GM21423 (cell line): ENCODE data around the gene CNKSR2.

Experiments
- ATAC-seq: cut with Tn5 transposase; IDR thresholded peaks from one replicate; pipeline ENCODE4 v1.9.1; 2021; ENCODE audit warnings: mild to moderate bottlenecking, moderate library complexity; ENCODE audit not compliant: unreplicated experiment

Gene CNKSR2

DNA sequence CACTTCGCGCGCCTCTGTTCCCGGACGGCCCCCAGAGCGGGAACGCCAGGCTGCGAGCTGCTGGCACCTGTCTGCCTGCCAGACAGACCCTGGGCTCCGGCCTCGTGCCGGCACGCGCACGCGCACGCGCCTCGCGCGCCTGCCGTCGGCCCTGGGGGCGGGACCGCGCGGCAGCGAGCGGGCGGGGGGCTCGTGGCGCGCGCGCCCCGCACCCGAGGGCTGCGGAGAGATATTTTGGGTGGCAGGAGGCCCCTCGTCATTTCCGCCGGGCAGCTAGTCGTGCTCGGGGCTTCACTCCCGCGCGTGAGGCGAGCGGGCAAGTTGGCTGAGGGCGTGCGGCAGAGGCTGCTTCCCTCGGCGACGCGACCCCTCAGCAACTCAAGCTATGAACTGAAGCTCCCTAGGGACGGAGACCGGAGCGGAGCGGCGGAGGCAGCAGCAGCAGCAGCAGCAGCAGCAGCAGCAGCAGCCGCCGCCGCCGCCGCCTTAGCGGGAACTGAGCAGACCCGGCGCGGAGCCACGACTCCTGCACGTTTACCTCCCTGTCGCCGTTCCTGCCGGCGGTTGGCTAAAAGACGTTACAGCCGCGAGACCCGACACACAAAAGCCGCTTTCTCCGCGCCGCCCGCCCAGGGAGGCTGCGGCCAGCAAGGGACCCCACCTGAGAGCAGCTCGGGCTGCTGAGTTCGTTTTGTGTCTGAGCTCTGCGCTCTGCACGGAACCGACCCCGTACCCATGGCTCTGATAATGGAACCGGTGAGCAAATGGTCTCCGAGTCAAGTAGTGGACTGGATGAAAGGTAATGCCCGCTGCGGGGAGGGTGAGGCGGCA is at the start of gene CNKSR2:
CNKSR2 (plus strand) TSS at position 256 of the 831 bp plus-strand sequence; CDS start at position 736, 480 bp downstream.
- ATAC-seq, result peak; percentile 75

DNA sequence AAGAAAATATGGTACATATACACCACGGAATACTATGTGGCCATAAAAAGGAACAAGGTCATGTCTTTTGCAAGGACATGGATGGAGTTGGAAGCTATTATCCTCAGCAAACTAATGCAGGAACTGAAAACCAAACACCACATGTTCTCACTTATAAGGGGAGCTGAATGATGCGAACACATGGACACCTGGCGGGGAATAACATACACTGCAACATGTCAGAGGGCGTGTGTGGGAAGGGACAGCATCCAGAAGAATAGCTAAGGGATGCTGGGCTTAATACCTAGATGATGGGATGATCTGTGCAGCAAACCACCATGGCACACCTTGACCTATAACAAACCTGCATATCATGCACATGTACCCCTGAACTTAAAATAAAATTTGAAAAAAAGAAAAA is 19.5 kb upstream of the CNKSR2 start:
- ATAC-seq, result no peak

DNA sequence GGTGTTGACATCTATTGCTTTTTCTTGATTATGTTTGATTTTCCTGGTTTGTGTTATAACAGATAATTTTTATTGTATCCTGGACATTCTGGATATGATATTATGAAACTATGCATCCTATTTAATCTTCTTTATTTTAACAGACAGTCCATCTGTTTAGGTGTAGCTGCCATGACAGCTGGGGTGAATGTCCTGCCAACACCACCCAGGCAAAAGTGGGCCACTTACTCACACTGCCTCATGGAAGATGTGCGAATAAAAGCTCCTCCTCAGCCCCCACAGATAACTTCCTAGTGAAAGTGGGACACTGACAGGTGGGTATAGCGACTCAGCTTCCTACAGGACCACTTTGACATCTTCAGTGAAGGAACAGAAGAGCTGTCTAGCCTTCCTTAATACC is 18.4 kb upstream of the CNKSR2 start:
- no peak for ATAC-seq

- no peak for ATAC-seq
Measured at GRCh38 chrX:21369613-21370012, 4.6 kb upstream of the CNKSR2 start.

DNA sequence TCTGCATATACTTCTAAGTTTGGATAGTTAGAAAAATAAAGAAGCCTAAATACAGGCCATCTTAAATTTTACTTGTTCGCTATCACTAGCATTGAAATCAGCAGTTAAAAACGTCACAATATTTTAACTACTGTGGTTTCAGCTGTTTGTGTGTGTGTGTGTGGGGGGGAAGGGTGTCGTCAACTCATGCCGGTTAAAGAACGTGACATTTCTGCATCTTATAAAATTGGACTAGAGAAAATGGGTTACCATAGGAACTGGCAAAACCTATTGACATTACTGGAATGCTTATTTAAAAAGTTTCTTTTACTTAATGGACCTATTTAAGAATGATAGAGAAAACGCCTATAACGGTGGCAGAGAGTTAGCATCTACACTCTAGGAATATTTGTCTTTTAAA is 1.2 kb upstream of the CNKSR2 start:
- no peak for ATAC-seq

GRCh38 chrX:21373637-21374162 is 518 bp upstream of the CNKSR2 start:
- peak; percentile 24 for ATAC-seq

- ATAC-seq, result peak; percentile 21
Measured at GRCh38 chrX:21374994-21375707, 933 bp downstream of the CNKSR2 start.

DNA sequence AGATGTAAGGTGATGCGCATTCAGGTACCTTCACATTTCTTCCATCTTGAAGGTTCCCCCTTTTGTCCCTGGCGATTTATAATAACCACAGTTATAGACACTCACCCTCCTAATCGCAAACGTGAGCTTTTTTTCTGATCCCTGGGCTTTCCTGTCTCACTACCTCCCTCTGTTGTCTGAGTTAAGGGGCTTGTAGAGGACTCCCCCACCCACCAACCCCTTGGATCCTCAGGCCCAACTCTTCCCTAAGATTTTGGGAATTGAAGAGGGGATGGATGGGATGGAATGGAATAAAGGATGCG is 1.4 kb downstream of the CNKSR2 start:
- no peak for ATAC-seq

DNA sequence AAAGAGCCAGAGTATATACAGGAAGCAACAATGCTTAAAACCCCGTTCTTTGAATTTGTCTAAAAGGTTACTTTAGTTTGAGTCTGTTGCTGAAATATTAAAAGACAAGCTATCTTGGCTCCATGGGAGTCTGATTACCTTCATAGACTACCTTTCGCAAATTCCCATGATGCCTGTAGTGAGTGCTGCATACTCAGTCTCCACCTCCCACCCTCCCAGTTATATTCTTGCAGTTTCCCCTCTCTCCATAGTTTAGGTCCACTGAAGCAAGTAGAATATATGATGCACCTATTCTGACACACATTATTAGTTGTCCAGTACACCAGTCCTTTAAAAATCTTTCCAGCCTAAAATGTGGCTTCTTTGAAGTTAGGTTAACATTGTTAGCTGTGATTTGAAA is 2.4 kb downstream of the CNKSR2 start:
- ATAC-seq, result no peak

GRCh38 chrX:21379991-21380390 is 5.8 kb downstream of the CNKSR2 start:
- no peak for ATAC-seq

- no peak for ATAC-seq
Measured at GRCh38 chrX:21382715-21383114, 8.5 kb downstream of the CNKSR2 start.

DNA sequence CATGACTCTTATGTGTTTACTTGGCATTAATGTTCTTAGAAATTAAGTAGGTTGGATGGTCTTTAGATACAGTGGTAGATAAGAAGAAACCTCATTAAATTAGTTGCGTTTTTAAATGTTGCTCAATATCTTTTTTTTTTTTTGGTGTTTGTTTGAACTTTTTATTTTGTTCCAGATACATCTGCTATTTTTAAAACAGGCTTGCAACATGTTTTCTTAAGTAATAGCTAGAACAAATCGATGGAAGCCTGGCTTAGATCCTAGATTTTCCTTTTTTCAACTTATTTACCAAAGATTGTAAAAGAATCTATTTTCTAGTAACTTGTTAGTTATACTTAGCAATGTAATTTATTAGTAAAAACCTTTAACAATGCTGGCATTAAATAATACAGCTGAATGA is 9.3 kb downstream of the CNKSR2 start:
- no peak for ATAC-seq

GRCh38 chrX:21384178-21384577 is 10.0 kb downstream of the CNKSR2 start:
- ATAC-seq, result no peak

DNA sequence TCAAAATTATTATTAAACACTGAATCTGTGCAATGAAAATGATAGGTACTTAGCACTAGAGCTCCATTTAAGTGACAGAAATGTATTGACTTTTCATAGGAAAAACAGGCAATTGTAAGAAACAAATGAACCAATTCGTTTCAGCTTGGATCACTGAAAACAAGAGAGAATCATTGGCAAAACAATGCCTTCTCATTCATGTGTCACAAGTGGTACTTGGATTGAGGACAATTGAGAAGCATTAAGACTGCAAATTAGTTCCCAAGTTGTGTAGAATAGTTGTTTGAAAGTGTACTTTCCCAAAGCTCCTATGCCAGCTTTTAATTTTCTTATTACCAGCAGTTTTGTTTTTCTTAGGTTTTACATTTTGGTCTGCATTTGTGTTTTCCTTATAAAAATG is 20.6 kb downstream of the CNKSR2 start:
- no peak for ATAC-seq

DNA sequence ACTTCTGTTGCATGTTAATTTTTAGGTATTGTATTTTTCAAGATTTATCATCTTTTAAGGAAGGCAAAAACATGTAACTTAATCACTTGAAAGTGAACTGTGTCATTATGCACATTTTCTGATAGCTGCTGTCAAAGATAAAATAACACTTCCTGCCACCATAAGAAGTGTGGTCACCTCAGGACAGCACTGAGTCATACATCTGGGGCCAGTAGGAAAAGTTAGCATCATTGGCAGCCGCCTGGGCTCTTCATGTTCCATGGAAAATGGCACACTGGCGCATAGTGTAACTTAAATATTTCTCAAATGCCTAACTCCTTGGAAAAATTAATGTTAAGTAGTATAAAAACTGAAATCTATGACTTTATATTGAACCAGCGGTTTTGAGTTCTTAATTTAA is 24.2 kb downstream of the CNKSR2 start:
- ATAC-seq, result no peak

GRCh38 chrX:21400408-21401121 is 26.3 kb downstream of the CNKSR2 start:
- ATAC-seq, result no peak

DNA sequence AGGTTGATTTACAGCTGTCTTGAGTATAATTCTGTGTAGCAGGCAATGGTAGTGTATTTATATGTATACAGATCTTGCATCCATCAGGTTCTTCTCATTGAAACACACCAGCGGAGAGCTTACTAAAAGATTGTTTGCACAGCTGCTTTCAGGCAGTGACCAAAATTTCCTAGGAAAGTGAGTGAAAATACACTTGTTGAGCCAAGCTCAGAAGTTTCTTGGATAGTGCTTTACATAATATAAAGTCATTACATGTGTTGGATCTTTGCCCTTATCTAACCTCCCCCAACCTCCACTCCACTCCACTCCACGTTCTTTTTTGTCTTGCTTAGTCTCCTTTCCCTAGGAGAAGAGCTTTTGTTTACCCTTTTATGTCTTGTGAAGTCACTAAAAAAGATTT is 34.1 kb downstream of the CNKSR2 start:
- ATAC-seq, result no peak

DNA sequence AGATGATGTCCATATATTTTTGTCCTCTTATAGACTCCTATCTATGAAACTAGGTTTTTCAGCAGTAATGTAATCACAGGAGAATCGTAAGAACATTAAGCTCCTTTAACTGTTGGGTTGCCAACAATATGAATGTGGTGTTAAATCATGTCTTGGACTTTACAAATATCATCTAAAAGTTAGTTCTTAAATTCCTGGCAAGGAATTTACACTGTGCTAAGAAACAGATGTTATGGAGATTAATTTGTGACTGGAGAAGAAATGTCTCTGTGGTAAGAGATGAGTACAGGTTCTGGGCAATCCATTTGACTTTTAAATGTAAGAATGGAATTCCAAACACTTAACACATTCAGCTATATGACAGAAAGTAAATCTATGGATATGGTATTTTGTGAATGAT is 34.6 kb downstream of the CNKSR2 start:
- ATAC-seq, result no peak

- no peak for ATAC-seq
Measured at GRCh38 chrX:21412029-21412428, 37.8 kb downstream of the CNKSR2 start.

GRCh38 chrX:21412883-21413282 is 38.7 kb downstream of the CNKSR2 start:
- no peak for ATAC-seq

DNA sequence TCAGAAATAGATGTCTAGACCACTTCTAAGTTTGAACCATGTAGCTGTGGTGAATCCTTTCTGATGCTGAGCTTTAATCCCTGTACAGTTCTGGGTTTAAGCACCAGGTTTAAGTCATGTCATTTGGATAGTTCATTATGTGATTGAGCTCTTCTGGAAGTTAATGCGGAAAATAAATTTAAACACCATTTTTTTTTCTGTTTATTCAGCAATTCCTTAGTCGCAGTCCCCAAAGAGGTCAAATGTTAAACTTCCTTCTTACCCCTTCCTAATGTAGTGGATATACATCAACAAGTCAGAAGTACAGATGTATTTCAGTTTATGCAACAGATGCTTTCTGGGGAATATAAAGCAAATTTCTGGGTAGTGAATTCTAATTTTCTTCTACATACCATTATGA is 52.9 kb downstream of the CNKSR2 start:
- no peak for ATAC-seq

GRCh38 chrX:21437036-21437435 is 62.8 kb downstream of the CNKSR2 start:
- ATAC-seq, result no peak
